Spinal cord (tissue), 10 donors: ENCODE results near the gene AP1AR. TPM values are rescaled to one million over a fixed set of nuclear protein-coding genes. Genes with fewer than 3 reads are reported as not detected.
A peak's percentile ranks its signal among the peaks of the same experiment; 100 is the strongest.

Source experiments
- DNase-seq, 6 donors: peaks; one replicate each; pipeline versions ENCODE4 v3.0.0 to v3.0.0-alpha.2; 2013 to 2015; ENCODE audit warnings: low spot score in 6 of 6, low read depth in 4 of 6
- H3K27ac ChIP-seq: one replicate; pipeline ENCODE4 v1.5.1; 2013; ENCODE audit warnings: low read depth, low read length, control low read depth
- H3K27me3 ChIP-seq: one replicate; pipeline ENCODE4 v1.6.1; 2013; ENCODE audit warnings: low read length; ENCODE audit not compliant: control insufficient read depth, insufficient read depth
- H3K36me3 ChIP-seq: one replicate; pipeline ENCODE4 v1.6.1; 2013; ENCODE audit warnings: low read length; ENCODE audit not compliant: control insufficient read depth, insufficient read depth
- H3K4me1 ChIP-seq: one replicate; pipeline ENCODE4 v1.6.1; 2013; ENCODE audit warnings: low read length; ENCODE audit not compliant: control insufficient read depth, insufficient read depth
- H3K4me3 ChIP-seq: one replicate; pipeline ENCODE4 v1.5.1; 2013; ENCODE audit warnings: low read depth, low read length, control low read depth
- H3K9me3 ChIP-seq: one replicate; pipeline ENCODE4 v1.6.1; 2013; ENCODE audit warnings: low read length; ENCODE audit not compliant: control insufficient read depth, insufficient read depth
- WGBS: methylation state at CpG from one replicate; pipeline ENCODE4 v1.1.5; 2013; ENCODE audit warnings: missing lambda C conversion rate; ENCODE audit not compliant: insufficient coverage; 5-methylcytosine and 5-hydroxymethylcytosine counted together
- polyA plus RNA-seq, 2 donors: library from polyadenylated mRNA; unstranded; fragments of 120-200 nt; gene quantifications; one replicate each; pipeline ENCODE4 v1.2.1, GENCODE V29; 2013; ENCODE audit not compliant: insufficient read length in 2 of 2
- total RNA-seq, 2 donors: library from RNA; depleted of rRNA in 1 of 2; stranded (reverse); fragments of 120-200 nt in 1 of 2; fragments of >200 nt in 1 of 2; gene quantifications; one replicate each; pipeline versions ENCODE4 v1.2.3 to v1.2.4, GENCODE V29; 2013 to 2014
- donor health status: healthy.

Gene AP1AR
- total and polyA plus RNA-seq, 4 donors = 17.3 to 49.5 (median 32.8) TPM

DNA sequence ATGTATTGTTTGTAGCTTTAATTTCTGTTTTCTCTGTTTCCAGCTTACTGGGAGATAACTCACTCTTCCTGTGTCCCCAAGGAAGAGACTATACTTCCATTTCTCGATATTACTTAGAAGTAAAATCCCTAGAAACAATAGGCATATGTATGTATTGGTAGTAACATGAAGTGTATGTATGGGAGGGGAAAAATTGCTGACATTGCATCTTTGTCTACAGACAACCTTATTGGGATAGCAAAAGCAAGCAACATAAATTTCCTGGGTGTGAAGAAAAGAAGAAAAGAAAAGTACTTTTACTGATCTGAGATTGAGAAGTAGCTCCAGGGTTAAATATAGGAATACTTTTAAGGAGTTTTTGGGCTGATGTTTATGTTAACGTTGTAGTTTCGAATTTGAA lies 15.4 kb downstream of the AP1AR start:
- WGBS = no CpG with 5 or more reads among the region's 3 CpGs
- H3K36me3 ChIP-seq = no peaks in the 10 kb centered on the region
- DNase-seq = no peak

DNA sequence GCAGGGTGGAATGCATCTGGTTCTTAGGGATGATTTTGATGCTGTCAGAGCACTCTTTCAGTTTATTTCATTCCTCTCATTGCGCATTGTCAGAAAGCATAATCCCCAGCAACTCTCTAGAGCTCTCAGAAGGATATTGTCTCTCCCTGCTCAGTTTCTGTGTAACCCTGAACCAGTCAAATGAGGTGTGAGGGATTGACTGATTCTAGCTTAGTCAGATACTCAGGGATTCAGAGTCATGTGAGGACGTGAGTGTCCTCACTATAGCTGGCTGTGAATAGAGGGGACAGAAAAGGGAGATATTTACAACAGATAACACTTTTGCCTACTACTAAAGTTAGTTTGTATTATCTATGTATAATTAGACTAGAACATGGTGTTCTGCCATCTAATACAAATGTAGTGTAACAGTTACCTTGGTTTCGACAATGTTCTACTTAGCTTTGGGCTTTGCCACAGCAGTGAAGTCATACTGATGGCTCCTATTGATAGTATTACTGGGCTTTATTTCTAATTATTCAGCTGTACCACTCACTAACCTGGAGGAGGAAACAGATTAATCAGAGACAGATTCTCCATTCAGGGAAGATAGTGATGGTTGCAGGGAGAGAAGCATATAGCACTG lies 19.5 kb downstream of the AP1AR start:
- DNase-seq = no peak
- H3K36me3 ChIP-seq = no peaks in the 10 kb centered on the region

More for the DNA sequence above, 15.4 kb downstream of the AP1AR start:
- Histone ChIP-seq H3K27me3 (no peaks in the 10 kb centered on the region), H3K9me3 (no peaks in the 10 kb centered on the region), H3K27ac (no peak overlapping the region), H3K4me1 (no peaks in the 10 kb centered on the region), H3K4me3 (no peak overlapping the region)

DNA sequence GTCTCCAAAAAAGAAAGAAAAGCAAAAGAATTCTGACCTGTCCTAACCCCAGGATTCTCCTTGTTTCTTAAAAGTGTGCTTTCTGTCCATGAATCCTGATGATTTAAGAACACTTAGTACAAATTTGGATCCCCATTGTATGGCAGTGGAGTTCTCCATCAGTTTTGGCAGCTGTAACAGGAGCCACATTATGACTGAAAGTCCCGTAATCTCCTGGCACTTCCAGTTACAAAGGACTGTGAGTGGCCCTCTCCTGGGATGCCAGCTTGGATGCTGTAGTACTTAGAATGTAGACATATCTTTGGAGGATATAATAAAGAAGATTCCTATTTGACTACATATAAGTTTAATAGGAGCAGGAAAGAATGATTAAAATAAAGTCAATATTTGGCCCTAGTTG lies 20.6 kb downstream of the AP1AR start:
- no peak for DNase-seq
- H3K4me1 ChIP-seq = no peaks in the 10 kb centered on the region
- H3K4me3 ChIP-seq = no peak overlapping the region
- no CpG with 5 or more reads among the region's 1 CpG for WGBS
- no peak overlapping the region for H3K27ac ChIP-seq
- no peaks in the 10 kb centered on the region for H3K27me3 ChIP-seq
- no peaks in the 10 kb centered on the region for H3K36me3 ChIP-seq
- no peaks in the 10 kb centered on the region for H3K9me3 ChIP-seq

More for the DNA sequence above, 19.5 kb downstream of the AP1AR start:
- H3K27ac ChIP-seq = no peak overlapping the region
- no peaks in the 10 kb centered on the region for H3K9me3 ChIP-seq
- no CpG with 5 or more reads among the region's 3 CpGs for WGBS
- no peak overlapping the region for H3K4me3 ChIP-seq
- no peaks in the 10 kb centered on the region for H3K27me3 ChIP-seq
- no peaks in the 10 kb centered on the region for H3K4me1 ChIP-seq

GRCh38 chr4:112253382-112254000 lies 21.9 kb downstream of the AP1AR start:
- Histone ChIP-seq H3K4me3 (no peak overlapping the region), H3K9me3 (no peaks in the 10 kb centered on the region), H3K4me1 (no peaks in the 10 kb centered on the region), H3K36me3 (no peaks in the 10 kb centered on the region), H3K27me3 (no peaks in the 10 kb centered on the region), H3K27ac (no peak overlapping the region)
- no CpG with 5 or more reads among the region's 2 CpGs for WGBS
- DNase-seq = no peak

- Histone ChIP-seq H3K9me3 (no peaks in the 10 kb centered on the region), H3K27ac (no peak overlapping the region), H3K4me1 (no peaks in the 10 kb centered on the region), H3K4me3 (no peak overlapping the region), H3K27me3 (no peaks in the 10 kb centered on the region), H3K36me3 (peaks cover 9% of the 10 kb centered on the region)
- 90% methylated on average over 2 of the region's 2 CpGs for WGBS
- no peak for DNase-seq
Observed at GRCh38 chr4:112257098-112257497, 25.5 kb downstream of the AP1AR start.

GRCh38 chr4:112266823-112267222 lies 35.2 kb downstream of the AP1AR start:
- peak in 2 of 6 donors; percentile 18 to 28 for DNase-seq
- Histone ChIP-seq H3K4me3 (no peak overlapping the region), H3K27ac (no peak overlapping the region), H3K27me3 (no peaks in the 10 kb centered on the region), H3K4me1 (no peaks in the 10 kb centered on the region), H3K36me3 (peaks cover 3% of the 10 kb centered on the region), H3K9me3 (no peaks in the 10 kb centered on the region)
- no CpG with 5 or more reads among the region's 2 CpGs for WGBS

GRCh38 chr4:112270051-112270450 lies 38.5 kb downstream of the AP1AR start:
- no CpG with 5 or more reads among the region's 1 CpG for WGBS
- no peak overlapping the region for H3K4me3 ChIP-seq
- no peaks in the 10 kb centered on the region for H3K27me3 ChIP-seq
- no peaks in the 10 kb centered on the region for H3K9me3 ChIP-seq
- no peaks in the 10 kb centered on the region for H3K36me3 ChIP-seq
- no peaks in the 10 kb centered on the region for H3K4me1 ChIP-seq
- no peak for DNase-seq
- no peak overlapping the region for H3K27ac ChIP-seq

- Histone ChIP-seq H3K27ac (no peak overlapping the region), H3K36me3 (no peaks in the 10 kb centered on the region), H3K27me3 (no peaks in the 10 kb centered on the region), H3K9me3 (no peaks in the 10 kb centered on the region), H3K4me3 (no peak overlapping the region), H3K4me1 (no peaks in the 10 kb centered on the region)
- WGBS = 88% methylated on average over 7 of the region's 8 CpGs
- no peak for DNase-seq
Observed at GRCh38 chr4:112270640-112271421, 39.2 kb downstream of the AP1AR start.

- no peak overlapping the region for H3K27ac ChIP-seq
- H3K27me3 ChIP-seq = no peaks in the 10 kb centered on the region
- no peak overlapping the region for H3K4me3 ChIP-seq
- WGBS = 100% methylated on average over 2 of the region's 4 CpGs
- no peaks in the 10 kb centered on the region for H3K4me1 ChIP-seq
- no peak for DNase-seq
- no peaks in the 10 kb centered on the region for H3K36me3 ChIP-seq
- H3K9me3 ChIP-seq = no peaks in the 10 kb centered on the region
Observed at GRCh38 chr4:112272292-112272691, 40.7 kb downstream of the AP1AR start.
